Astrocyte of the spinal cord (primary cell): ENCODE measurements around the gene INSC.
A peak's percentile ranks its signal among the peaks of the same experiment; 100 is the strongest.

Source experiments
- DNase-seq: peaks from one replicate; pipeline ENCODE4 v3.0.0; 2011; ENCODE audit warnings: low read depth, low spot score
- H3K4me3 ChIP-seq: 2 replicates; pipeline ENCODE4 v1.5.1; 2011; ENCODE audit warnings: low read depth, mild to moderate bottlenecking, low read length, moderate library complexity
- CTCF ChIP-seq: IDR thresholded peaks from 2 replicates; pipeline ENCODE4 v1.5.1; 2012; ENCODE audit warnings: low read depth, mild to moderate bottlenecking, low read length, inconsistent platforms
- in situ Hi-C: cut with HindIII; loops from 2 replicates; pipeline ENCODE4 v1.10.0; 2017; ENCODE audit warnings: low sequenced_read_pairs

INSC gene

GRCh38 chr11:15101072-15101709 lies 13.5 kb upstream of the INSC start:
- H3K4me3 ChIP-seq: no peak overlapping the region
- peak; percentile 96 for TF ChIP-seq CTCF
- in situ Hi-C loops: no loop called here
- DNase-seq: peak; percentile 80

GRCh38 chr11:15104166-15104565 lies 10.6 kb upstream of the INSC start:
- H3K4me3 ChIP-seq: no peak overlapping the region
- TF ChIP-seq CTCF: no peak
- no peak for DNase-seq
- in situ Hi-C loops: no loop called here

GRCh38 chr11:15106201-15106965 lies 8.3 kb upstream of the INSC start:
- TF ChIP-seq CTCF: no peak
- DNase-seq: peak; percentile 80

GRCh38 chr11:15107730-15108515 lies 6.8 kb upstream of the INSC start:
- peak; percentile 19 for DNase-seq
- no peak for TF ChIP-seq CTCF
- in situ Hi-C loops: no loop called here
- H3K4me3 ChIP-seq: no peak overlapping the region

More at GRCh38 chr11:15106201-15106965, 8.3 kb upstream of the INSC start:
- no peak overlapping the region for H3K4me3 ChIP-seq
- in situ Hi-C loops: no loop called here

GRCh38 chr11:15108592-15109130 lies 6.1 kb upstream of the INSC start:
- DNase-seq: no peak
- in situ Hi-C loops: no loop called here
- H3K4me3 ChIP-seq: no peak overlapping the region
- TF ChIP-seq CTCF: no peak

- no peak for DNase-seq
- no peak for TF ChIP-seq CTCF
- no peak overlapping the region for H3K4me3 ChIP-seq
- in situ Hi-C loops: no loop called here
These were observed 5.1 kb upstream of the INSC start for GRCh38 chr11:15109602-15110001.
